K562 (cell line): ENCODE measurements around the gene DPPA4. TPM values are rescaled to one million over a fixed set of nuclear protein-coding genes. Genes with fewer than 3 reads are reported as not detected.

ENCODE experiments used
- ATAC-seq: fragments of 200-7000 bp; cut with Tn5 transposase; 3 replicates; pipeline ENCODE4 v1.9.1; 2020; ENCODE audit warnings: moderate library complexity
- BruUV-seq: library from RNA; stranded (reverse); fragments of 400-500 nt; replicated peaks from 2 replicates; lab custom pipeline; 2021; lab: Mats Ljungman, UMichigan
- CTCF ChIA-PET: fragments of 300-600 bp; formaldehyde crosslinking; extraction: SDS; loops from one replicate; lab custom pipeline; 2021; ENCODE audit warnings: low intra/inter-chr PET ratio; lab: Yijun Ruan, JAX
- POLR2A ChIA-PET: fragments of 300-600, 350-650 bp; sonication (Branson Sonifier 250); formaldehyde crosslinking; extraction: SDS; loops from one replicate; lab custom pipeline; 2021; ENCODE audit warnings: antibody characterized with exemption, inconsistent platforms; lab: Yijun Ruan, JAX
- DNase-seq, 4 experiments: peaks; one replicate each; pipeline versions ENCODE4 v3.0.0 to v3.0.0-alpha.2; 2011 to 2018; ENCODE audit warnings: low spot score in 3 of 4, mixed read lengths in 3 of 4; ENCODE audit errors: extremely low read depth in 1 of 4
- FAIRE-seq: peaks from 2 replicates; lab custom pipeline; 2011; peaks lifted over from hg19 to GRCh38; lab: Jason Lieb, UNC
- H2AFZ ChIP-seq: 2 replicates; pipeline ENCODE4 v1.6.0; 2011; ENCODE audit warnings: low read depth, low read length, control low read depth, inconsistent platforms
- H3K27ac ChIP-seq: fragments of 200-600 bp; 3 replicates; pipeline ENCODE4 v1.8.0; 2011; ENCODE audit warnings: low read depth, mild to moderate bottlenecking, control low read depth, inconsistent platforms, low read length, moderate library complexity, mixed read lengths; ENCODE audit errors: extremely low read depth
- H3K27me3 ChIP-seq, 2 experiments: fragments of 300-600 bp in 1 of 2; 2 replicates in 1 of 2; 3 replicates in 1 of 2; pipeline versions ENCODE4 v1.6.0 to v1.8.0; 2011; ENCODE audit warnings: inconsistent platforms in 2 of 2, low read length in 2 of 2, mild to moderate bottlenecking in 1 of 2, mixed read lengths in 1 of 2, moderate library complexity in 1 of 2; ENCODE audit not compliant: control insufficient read depth in 2 of 2, insufficient read depth in 2 of 2
- H3K36me3 ChIP-seq: fragments of 300-600 bp; 3 replicates; pipeline ENCODE4 v1.8.0; 2011; ENCODE audit warnings: mild to moderate bottlenecking, low read length, inconsistent platforms; ENCODE audit not compliant: control insufficient read depth, insufficient read depth
- H3K4me1 ChIP-seq, 2 experiments: fragments of 200-600 bp in 1 of 2; replicated peaks in 1 of 2; 2 replicates in 1 of 2; 3 replicates in 1 of 2; pipeline versions ENCODE4 v1.5.1 to v1.8.0; 2011; ENCODE audit warnings: inconsistent platforms in 2 of 2, low read length in 2 of 2, mild to moderate bottlenecking in 1 of 2, mixed read lengths in 1 of 2, moderate library complexity in 1 of 2; ENCODE audit not compliant: control insufficient read depth in 2 of 2, insufficient read depth in 2 of 2
- H3K4me2 ChIP-seq: 2 replicates; pipeline ENCODE4 v1.6.1; 2011; ENCODE audit warnings: low read length, control low read depth, inconsistent platforms, mixed read lengths; ENCODE audit not compliant: insufficient read depth
- H3K4me3 ChIP-seq: fragments of 200-600 bp; sonication (generic), shearing (Covaris generic); 2 replicates; pipeline ENCODE4 v1.5.1; 2016; ENCODE audit warnings: control low read depth, inconsistent platforms
- H3K79me2 ChIP-seq: fragments of 200-600 bp; 3 replicates; pipeline ENCODE4 v1.8.0; 2011; ENCODE audit warnings: low read length, inconsistent platforms; ENCODE audit not compliant: control insufficient read depth, insufficient read depth
- H3K9ac ChIP-seq, 2 experiments: 2 replicates each; pipeline versions ENCODE4 v1.6.0 to v1.6.1; 2011; ENCODE audit warnings: low read depth in 2 of 2, low read length in 2 of 2, control low read depth in 1 of 2, inconsistent platforms in 1 of 2, mild to moderate bottlenecking in 1 of 2, mixed read lengths in 1 of 2; ENCODE audit not compliant: insufficient read depth in 1 of 2
- H3K9me1 ChIP-seq: one replicate; pipeline ENCODE4 v1.6.0; 2011; ENCODE audit warnings: inconsistent platforms, mild to moderate bottlenecking, low read length, moderate library complexity; ENCODE audit not compliant: control insufficient read depth, insufficient read depth
- H3K9me3 ChIP-seq: replicated peaks from 2 replicates; pipeline ENCODE4 v1.5.1; 2011; ENCODE audit warnings: low read depth, low read length, inconsistent platforms; ENCODE audit not compliant: control insufficient read depth, insufficient read depth
- H4K20me1 ChIP-seq: replicated peaks from 2 replicates; pipeline ENCODE4 v1.6.1; 2011; ENCODE audit warnings: low read length, inconsistent platforms, mixed read lengths; ENCODE audit not compliant: control insufficient read depth, insufficient read depth
- CBFA2T3 ChIP-seq: fragments of 450-650 bp; IDR thresholded peaks from 2 replicates; pipeline ENCODE4 v1.6.1; 2017
- ERF ChIP-seq: fragments of 450-650 bp; formaldehyde crosslinking; IDR thresholded peaks from 2 replicates; pipeline ENCODE4 v1.4.0; 2020; ENCODE audit warnings: mild to moderate bottlenecking, mixed read lengths
- GTF2A2 ChIP-seq: IDR thresholded peaks from 2 replicates; pipeline ENCODE4 v1.6.1; 2016; ENCODE audit warnings: mild to moderate bottlenecking, missing genetic modification characterization, missing compliant biosample characterization
- HDAC2 ChIP-seq: fragments of 450-650 bp; IDR thresholded peaks from 2 replicates; pipeline ENCODE4 v1.6.1; 2016; ENCODE audit warnings: mild to moderate bottlenecking
- HDAC3 ChIP-seq: fragments of 450-650 bp; IDR thresholded peaks from 2 replicates; pipeline ENCODE4 v1.6.1; 2018; ENCODE audit warnings: borderline replicate concordance, mild to moderate bottlenecking, moderate library complexity; ENCODE audit not compliant: partially characterized antibody
- HES1 ChIP-seq: fragments of 450-650 bp; IDR thresholded peaks from 2 replicates; pipeline ENCODE4 v1.6.1; 2016; ENCODE audit warnings: low read depth, mild to moderate bottlenecking, moderate library complexity
- HOXB6 ChIP-seq: fragments of 250-450 bp; sonication (Bioruptor Pico); IDR thresholded peaks from 2 replicates; pipeline ENCODE4 v1.5.1; 2022; ENCODE audit warnings: mild to moderate bottlenecking, borderline replicate concordance
- MAFF ChIP-seq: IDR thresholded peaks from 2 replicates; pipeline ENCODE4 v1.6.1; 2012; ENCODE audit warnings: low read length, improper control_type of control experiment
- MBD1 ChIP-seq: fragments of 250-450 bp; sonication (Bioruptor Pico); IDR thresholded peaks from 2 replicates; pipeline ENCODE4 v1.8.0; 2022; ENCODE audit warnings: inconsistent platforms
- RUNX1 ChIP-seq: sonication (generic); IDR thresholded peaks from 2 replicates; pipeline ENCODE4 v1.6.1; 2016; ENCODE audit warnings: antibody characterized with exemption, low read depth
- ZBTB7A ChIP-seq: IDR thresholded peaks from 2 replicates; pipeline ENCODE4 v1.6.1; 2011; ENCODE audit warnings: low read depth, mild to moderate bottlenecking, low read length, moderate library complexity, borderline replicate concordance; ENCODE audit not compliant: control insufficient read depth
- ZC3H4 ChIP-seq: sonication (generic); formaldehyde crosslinking; IDR thresholded peaks from 2 replicates; pipeline ENCODE4 v1.9.0; 2021; ENCODE audit warnings: missing genetic modification reagents, borderline replicate concordance
- ZNF764 ChIP-seq: fragments of 250-450 bp; sonication (Bioruptor Pico); IDR thresholded peaks from 2 replicates; pipeline ENCODE4 v1.4.0; 2020; ENCODE audit warnings: low read depth, mild to moderate bottlenecking, moderate library complexity
- WGBS: fragments of 100-300 bp; shearing (Covaris generic); methylation state at CpG from one replicate; pipeline ENCODE4 v1.1.6; 2016; ENCODE audit warnings: low coverage, mixed read lengths; ENCODE audit not compliant: insufficient coverage; ENCODE audit errors: missing lambda C conversion rate; 5-methylcytosine and 5-hydroxymethylcytosine counted together
- in situ Hi-C: fragments of 300-500 bp; cut with MboI; formaldehyde crosslinking; loops from 4 replicates; pipeline ENCODE4 v1.15.0; 2018; ENCODE audit warnings: inconsistent platforms, mixed read lengths
- intact Hi-C: fragments of 100-400 bp; cut with micrococcal nuclease; formaldehyde crosslinking; loops from 2 replicates; pipeline ENCODE4 v1.14.2; 2022
- polyA plus RNA-seq, 8 experiments: library from polyadenylated mRNA; depleted of rRNA in 4 of 8; stranded (reverse) in 5 of 8; unstranded in 3 of 8; fragments of >200 nt; fragmentation: Nextera tagmentation in 2 of 8; fragmentation: Illumina TruSeq in 1 of 8; extraction: Ambion mirVana in 2 of 8; extraction: Trizol in 1 of 8; gene quantifications; 2 replicates each; pipeline versions ENCODE4 v1.2.1 to v1.2.3, GENCODE V29; 2011 to 2014; ENCODE audit warnings: inconsistent platforms in 1 of 8, missing spikeins in 1 of 8
- total RNA-seq, 7 experiments: library from RNA; depleted of rRNA in 6 of 7; stranded (reverse); fragments of >200 nt in 6 of 7; fragmentation: Illumina TruSeq in 2 of 7; extraction: Trizol in 2 of 7; gene quantifications; 2 replicates each; pipeline versions ENCODE4 v1.2.1 to v1.2.3, GENCODE V29; 2011 to 2021; ENCODE audit warnings: low replicate concordance in 1 of 7

DPPA4 gene
- total and polyA plus RNA-seq, 9 of the 15 experiments (the other 6 are each of a cell fraction or from before 2014, with no cell fraction given): 0.53 TPM; not detected in 8

- FAIRE-seq (no peak), ATAC-seq (no peak), DNase-seq (no peak)
- Histone ChIP-seq H3K27me3 (no peaks in the 10 kb centered on the region), H3K4me1 (no peaks in the 10 kb centered on the region), H3K79me2 (no peaks in the 10 kb centered on the region), H3K36me3 (no peaks in the 10 kb centered on the region), H4K20me1 (no peaks in the 10 kb centered on the region), H3K9me3 (no peaks in the 10 kb centered on the region), H2AFZ (no peak overlapping the region), H3K27ac (no peak overlapping the region), H3K9me1 (no peaks in the 10 kb centered on the region), H3K9ac (no peak overlapping the region), H3K4me3 (no peak overlapping the region), H3K4me2 (no peak overlapping the region)
- intact Hi-C loops: no loop called here
- ChIA-PET CTCF (no interaction called here), POLR2A (no interaction called here)
- in situ Hi-C loops: no loop called here
- BruUV-seq: no TSS peak
- TF ChIP-seq HOXB6 (CRISPR knock-in tag) (no peak), GTF2A2 (tag) (no peak), ZC3H4 (CRISPR knock-in tag) (no peak), ERF (no peak), HDAC2 (no peak), MAFF (no peak), RUNX1 (no peak), HDAC3 (no peak), MBD1 (no peak), ZNF764 (no peak), HES1 (no peak), CBFA2T3 (no peak), ZBTB7A (no peak)
- 0% methylated on average over 1 of the region's 1 CpG for WGBS
These were observed 24.3 kb downstream of the DPPA4 start for GRCh38 chr3:109313061-109313460.
